ENCODE data around the gene FBRSL1.

FBRSL1 gene

DNA sequence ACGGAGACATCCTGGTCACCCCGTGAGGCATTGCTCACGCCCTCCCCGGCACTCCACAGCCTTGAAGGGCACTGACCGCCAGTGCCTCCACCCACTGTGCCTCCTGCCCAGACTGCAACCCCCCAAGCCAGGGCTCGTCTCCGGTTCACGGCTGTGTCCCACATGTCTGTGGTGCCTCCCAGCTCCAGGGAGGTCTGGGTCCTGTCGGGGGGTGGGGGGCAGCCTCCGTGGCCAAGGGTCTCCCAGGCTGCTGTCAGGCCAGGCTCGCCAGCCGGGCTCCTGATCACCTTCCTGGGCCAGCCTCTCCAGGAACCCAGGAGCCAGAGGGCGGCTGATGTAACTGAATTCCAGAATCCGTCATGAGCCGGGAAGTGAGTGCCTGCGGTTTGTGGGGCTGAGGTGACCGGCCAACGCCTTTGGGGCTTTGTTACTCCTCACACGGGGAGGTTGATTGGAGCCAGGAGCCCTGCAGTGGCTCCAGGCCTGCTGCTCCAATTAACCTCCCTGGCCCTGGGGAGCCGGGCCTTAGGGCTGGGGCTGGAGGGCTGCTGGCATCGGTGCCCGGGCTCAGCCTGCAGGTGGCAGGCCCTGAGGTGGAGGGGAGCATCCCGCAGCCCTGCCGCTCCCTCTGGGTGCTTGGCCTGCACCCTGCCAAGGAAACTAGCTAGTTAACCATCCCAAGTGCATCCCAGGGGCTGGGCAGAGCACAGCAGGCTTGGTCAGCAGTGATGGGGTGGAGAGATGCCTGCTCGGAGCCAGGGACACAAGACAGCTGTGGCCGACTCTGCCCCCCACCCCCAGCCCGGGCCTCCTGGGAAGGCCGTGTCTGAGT, 36.4 kb upstream of the FBRSL1 start:
- H3K4me3 ChIP-seq (ENCODE audit: low read depth in 1 of 5, low read length in 5 of 5) = no peak overlapping the region
- H3K27ac ChIP-seq (ENCODE audit: low read depth, low read length) = no peak overlapping the region
- H3K27me3 ChIP-seq (ENCODE audit: control insufficient read depth in 5 of 5, insufficient read depth in 4 of 5, low read length in 5 of 5) = peaks cover 30 to 60% (median 45%) of the 10 kb centered on the region in 5 donors
- H3K9ac ChIP-seq (ENCODE audit: low read length in 5 of 5) = no peak overlapping the region
- peaks cover 0 to 6% (median 0%) of the 10 kb centered on the region in 5 donors for H3K9me3 ChIP-seq (ENCODE audit: control insufficient read depth in 5 of 5, low read length in 5 of 5)
- no peaks in the 10 kb centered on the region for H3K36me3 ChIP-seq (ENCODE audit: control insufficient read depth in 5 of 5, insufficient read depth in 5 of 5, low read length in 5 of 5)
- H3K4me1 ChIP-seq (ENCODE audit: control insufficient read depth in 5 of 5, insufficient read depth in 5 of 5, low read length in 5 of 5) = peaks cover 0 to 7% (median 0%) of the 10 kb centered on the region in 5 donors

DNA sequence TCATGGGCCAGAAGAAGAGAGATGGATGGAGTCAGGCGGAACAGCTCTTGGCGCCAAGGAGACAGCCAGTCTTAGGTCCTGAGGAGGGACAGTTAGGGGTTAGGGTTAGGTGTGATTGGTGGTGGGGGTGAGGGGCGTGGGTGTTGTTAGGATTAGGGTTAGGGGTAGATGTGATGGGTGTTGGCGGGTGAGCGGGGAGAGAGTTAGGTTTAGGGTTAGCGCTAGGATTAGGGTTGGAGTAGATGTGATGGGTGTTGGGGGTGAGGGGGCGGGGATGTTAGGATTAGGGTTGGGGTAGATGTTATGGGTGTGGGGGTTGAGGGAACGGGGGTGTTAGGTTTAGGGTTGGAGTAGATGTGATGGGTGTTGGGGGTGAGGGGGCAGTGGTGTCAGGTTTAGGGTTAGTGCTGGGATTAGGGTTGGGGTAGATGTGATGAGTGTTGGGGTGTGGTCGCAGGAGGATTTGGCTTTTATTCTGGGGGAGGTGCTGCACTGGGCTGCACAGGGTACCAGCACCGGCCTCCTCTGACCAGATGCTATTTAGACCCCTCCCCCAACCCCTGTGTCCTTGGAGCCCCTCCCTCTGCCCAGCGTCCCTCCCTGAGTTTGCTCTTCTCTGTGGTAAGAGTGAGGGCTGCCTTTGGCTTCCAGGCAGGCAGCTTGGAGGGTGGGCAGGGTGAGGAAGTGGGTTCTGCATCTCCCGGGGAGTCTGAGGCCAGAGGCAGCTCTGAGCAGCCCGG, 35.6 kb upstream of the FBRSL1 start:
- H3K27ac ChIP-seq (ENCODE audit: low read depth, low read length) = no peak overlapping the region
- no peak overlapping the region for H3K9ac ChIP-seq (ENCODE audit: low read length in 5 of 5)
- H3K9me3 ChIP-seq (ENCODE audit: control insufficient read depth in 5 of 5, low read length in 5 of 5) = peaks cover 0 to 6% (median 0%) of the 10 kb centered on the region in 5 donors
- peaks cover 30 to 63% (median 53%) of the 10 kb centered on the region in 5 donors for H3K27me3 ChIP-seq (ENCODE audit: control insufficient read depth in 5 of 5, insufficient read depth in 4 of 5, low read length in 5 of 5)
- H3K36me3 ChIP-seq (ENCODE audit: control insufficient read depth in 5 of 5, insufficient read depth in 5 of 5, low read length in 5 of 5) = no peaks in the 10 kb centered on the region
- no peak overlapping the region for H3K4me3 ChIP-seq (ENCODE audit: low read depth in 1 of 5, low read length in 5 of 5)
- H3K4me1 ChIP-seq (ENCODE audit: control insufficient read depth in 5 of 5, insufficient read depth in 5 of 5, low read length in 5 of 5) = peaks cover 0 to 7% (median 0%) of the 10 kb centered on the region in 5 donors

DNA sequence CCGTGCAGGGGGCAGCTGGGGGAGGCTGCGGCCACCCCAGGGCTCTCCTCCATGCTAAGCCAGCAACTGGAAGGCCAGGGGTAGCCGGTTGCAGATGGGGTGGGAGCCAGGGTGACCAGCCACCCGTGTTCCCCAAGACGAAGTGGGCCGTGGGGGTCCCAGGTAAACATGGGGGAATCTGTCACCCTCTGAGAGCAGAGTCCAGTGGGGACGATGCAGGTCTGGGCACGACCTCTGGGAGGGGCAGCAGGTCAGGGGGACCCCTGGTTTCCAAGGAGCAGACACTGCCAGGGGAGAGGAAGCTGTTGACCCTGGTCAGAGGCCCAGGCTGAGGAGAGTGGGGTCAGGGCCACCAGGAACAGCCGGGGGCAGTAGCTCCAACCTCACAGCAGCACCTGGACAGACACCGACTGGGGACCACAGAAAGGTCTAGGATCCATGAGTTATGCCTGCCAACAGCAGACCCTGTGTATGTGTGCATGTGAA, 35.0 kb upstream of the FBRSL1 start:
- H3K4me1 ChIP-seq (ENCODE audit: control insufficient read depth in 5 of 5, insufficient read depth in 5 of 5, low read length in 5 of 5) = peaks cover 0 to 7% (median 0%) of the 10 kb centered on the region in 5 donors
- H3K27me3 ChIP-seq (ENCODE audit: control insufficient read depth in 5 of 5, insufficient read depth in 4 of 5, low read length in 5 of 5) = peaks cover 30 to 66% (median 52%) of the 10 kb centered on the region in 5 donors
- H3K36me3 ChIP-seq (ENCODE audit: control insufficient read depth in 5 of 5, insufficient read depth in 5 of 5, low read length in 5 of 5) = no peaks in the 10 kb centered on the region
- no peak overlapping the region for H3K4me3 ChIP-seq (ENCODE audit: low read depth in 1 of 5, low read length in 5 of 5)
- no peak overlapping the region for H3K27ac ChIP-seq (ENCODE audit: low read depth, low read length)
- H3K9ac ChIP-seq (ENCODE audit: low read length in 5 of 5) = no peak overlapping the region
- peaks cover 0 to 6% (median 0%) of the 10 kb centered on the region in 5 donors for H3K9me3 ChIP-seq (ENCODE audit: control insufficient read depth in 5 of 5, low read length in 5 of 5)

DNA sequence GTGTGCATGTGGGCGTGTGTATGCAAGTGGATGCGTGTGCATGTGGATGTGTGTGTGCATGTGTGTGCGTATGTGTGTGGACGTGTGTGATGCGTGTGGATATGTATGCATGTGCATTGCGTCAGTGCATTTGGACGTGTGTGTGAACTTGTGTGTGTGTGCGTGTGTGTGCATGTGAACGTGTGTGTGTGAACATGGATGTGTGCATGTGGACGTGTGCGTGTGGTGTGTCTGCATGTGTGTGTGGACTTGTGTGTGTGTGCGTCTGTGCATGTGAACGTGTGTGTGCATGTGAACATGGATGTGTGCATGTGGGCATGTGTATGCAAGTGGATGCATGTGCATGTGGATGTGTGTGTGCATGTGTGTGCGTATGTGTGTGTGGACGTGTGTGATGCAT, 34.4 kb upstream of the FBRSL1 start:
- Histone ChIP-seq H3K36me3 (ENCODE audit: control insufficient read depth in 5 of 5, insufficient read depth in 5 of 5, low read length in 5 of 5) (no peaks in the 10 kb centered on the region), H3K9me3 (ENCODE audit: control insufficient read depth in 5 of 5, low read length in 5 of 5) (peaks cover 0 to 11% (median 0%) of the 10 kb centered on the region in 5 donors), H3K27me3 (ENCODE audit: control insufficient read depth in 5 of 5, insufficient read depth in 4 of 5, low read length in 5 of 5) (peaks cover 26 to 61% (median 48%) of the 10 kb centered on the region in 5 donors), H3K4me1 (ENCODE audit: control insufficient read depth in 5 of 5, insufficient read depth in 5 of 5, low read length in 5 of 5) (peaks cover 0 to 4% (median 0%) of the 10 kb centered on the region in 5 donors), H3K27ac (ENCODE audit: low read depth, low read length) (no peak overlapping the region), H3K9ac (ENCODE audit: low read length in 5 of 5) (no peak overlapping the region), H3K4me3 (ENCODE audit: low read depth in 1 of 5, low read length in 5 of 5) (no peak overlapping the region)

DNA sequence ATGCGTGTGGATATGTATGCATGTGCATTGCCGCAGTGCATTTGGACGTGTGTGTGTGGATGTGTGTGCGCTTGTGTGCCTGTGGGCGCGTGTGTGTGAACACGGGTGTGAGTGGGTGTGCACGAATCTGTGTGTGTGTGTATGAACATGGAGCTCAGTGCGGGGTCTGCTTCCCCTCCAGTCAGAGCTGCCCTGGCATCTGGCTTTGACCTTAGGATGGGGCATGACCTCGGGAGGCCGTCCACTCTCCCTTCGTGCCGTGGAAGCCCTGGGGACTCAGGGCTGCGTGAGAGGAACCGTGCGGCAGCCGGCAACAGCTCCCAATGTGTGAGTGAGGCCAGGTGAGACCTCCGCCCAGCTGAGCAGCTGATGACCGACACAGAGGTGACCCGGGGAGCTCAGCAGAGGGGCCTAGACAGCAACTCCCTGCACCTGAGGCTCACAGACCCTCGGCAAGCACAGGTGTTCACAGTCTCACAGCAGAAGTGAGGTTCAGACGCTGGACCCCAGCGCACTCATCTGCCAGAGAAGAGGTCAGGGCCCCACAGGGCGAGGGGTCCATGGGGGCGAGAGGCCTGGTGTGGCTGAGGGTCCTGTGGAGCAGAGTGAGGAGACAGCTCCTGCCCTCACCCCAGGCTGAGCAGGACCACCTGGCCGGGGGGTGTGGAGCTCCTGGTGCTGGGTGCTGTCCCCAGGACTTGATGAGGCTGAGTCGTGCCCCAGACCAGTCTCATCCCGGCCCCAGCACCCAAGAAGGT, 33.6 kb upstream of the FBRSL1 start:
- H3K27me3 ChIP-seq (ENCODE audit: control insufficient read depth in 5 of 5, insufficient read depth in 4 of 5, low read length in 5 of 5) = peaks cover 21 to 54% (median 44%) of the 10 kb centered on the region in 5 donors
- peaks cover 0 to 13% (median 0%) of the 10 kb centered on the region in 5 donors for H3K9me3 ChIP-seq (ENCODE audit: control insufficient read depth in 5 of 5, low read length in 5 of 5)
- H3K36me3 ChIP-seq (ENCODE audit: control insufficient read depth in 5 of 5, insufficient read depth in 5 of 5, low read length in 5 of 5) = no peaks in the 10 kb centered on the region
- no peak overlapping the region for H3K4me3 ChIP-seq (ENCODE audit: low read depth in 1 of 5, low read length in 5 of 5)
- no peak overlapping the region for H3K27ac ChIP-seq (ENCODE audit: low read depth, low read length)
- no peaks in the 10 kb centered on the region for H3K4me1 ChIP-seq (ENCODE audit: control insufficient read depth in 5 of 5, insufficient read depth in 5 of 5, low read length in 5 of 5)
- H3K9ac ChIP-seq (ENCODE audit: low read length in 5 of 5) = no peak overlapping the region

DNA sequence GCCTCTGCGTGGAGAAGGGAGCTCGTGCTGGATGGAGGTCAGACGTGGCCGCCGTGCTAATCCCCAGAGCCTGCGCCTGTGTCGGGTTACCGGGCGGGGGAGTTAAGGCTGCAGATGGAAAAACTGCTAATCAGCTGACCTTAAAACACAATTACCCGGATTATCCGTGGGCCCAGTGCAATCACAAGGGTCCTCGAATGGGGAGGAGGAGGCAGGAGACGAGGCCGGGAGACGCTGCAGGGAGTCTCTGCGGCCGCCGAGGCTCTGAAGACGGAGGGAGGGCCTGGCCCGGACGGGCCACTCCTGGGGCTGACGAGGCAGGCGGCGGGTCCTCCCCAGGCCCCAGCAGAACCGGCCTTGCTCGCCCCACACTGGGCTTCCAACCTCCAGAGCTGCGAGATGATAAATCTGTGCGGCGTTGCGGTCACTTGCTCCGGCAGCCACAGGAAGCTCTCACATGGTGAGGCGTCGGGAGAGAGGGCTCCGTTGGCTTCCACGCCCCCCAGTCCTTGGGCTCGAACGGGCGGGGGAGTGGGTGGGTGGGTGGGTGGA, 32.9 kb upstream of the FBRSL1 start:
- Histone ChIP-seq H3K9ac (ENCODE audit: low read length in 5 of 5) (no peak overlapping the region), H3K9me3 (ENCODE audit: control insufficient read depth in 5 of 5, low read length in 5 of 5) (peaks cover 0 to 13% (median 0%) of the 10 kb centered on the region in 5 donors), H3K27ac (ENCODE audit: low read depth, low read length) (no peak overlapping the region), H3K4me1 (ENCODE audit: control insufficient read depth in 5 of 5, insufficient read depth in 5 of 5, low read length in 5 of 5) (no peaks in the 10 kb centered on the region), H3K27me3 (ENCODE audit: control insufficient read depth in 5 of 5, insufficient read depth in 4 of 5, low read length in 5 of 5) (peaks cover 16 to 49% (median 42%) of the 10 kb centered on the region in 5 donors), H3K4me3 (ENCODE audit: low read depth in 1 of 5, low read length in 5 of 5) (no peak overlapping the region), H3K36me3 (ENCODE audit: control insufficient read depth in 5 of 5, insufficient read depth in 5 of 5, low read length in 5 of 5) (no peaks in the 10 kb centered on the region)

DNA sequence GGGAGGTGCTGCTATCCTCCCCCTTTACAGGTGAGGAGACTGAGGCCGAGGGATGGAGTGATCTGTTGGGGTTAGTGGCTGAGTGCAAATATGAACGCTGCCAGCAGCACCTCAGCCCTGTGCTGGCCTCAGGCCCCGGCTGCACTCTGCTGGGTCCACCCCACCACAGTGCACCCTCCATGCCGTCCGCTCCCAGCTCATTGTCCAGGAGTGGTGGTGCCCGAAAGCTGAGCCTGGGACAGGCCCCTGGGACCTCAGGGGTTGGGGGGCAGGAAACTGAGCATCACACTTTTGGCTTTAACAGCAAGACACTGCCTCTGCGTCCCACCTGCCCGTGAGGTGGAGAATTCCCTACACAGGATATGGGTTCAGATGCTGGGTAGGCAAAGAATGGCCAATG, 31.5 kb upstream of the FBRSL1 start:
- H3K9me3 ChIP-seq (ENCODE audit: control insufficient read depth in 5 of 5, low read length in 5 of 5) = peaks cover 0 to 17% (median 5%) of the 10 kb centered on the region in 5 donors
- no peak overlapping the region for H3K4me3 ChIP-seq (ENCODE audit: low read depth in 1 of 5, low read length in 5 of 5)
- H3K27ac ChIP-seq (ENCODE audit: low read depth, low read length) = no peak overlapping the region
- H3K27me3 ChIP-seq (ENCODE audit: control insufficient read depth in 5 of 5, insufficient read depth in 4 of 5, low read length in 5 of 5) = peaks cover 10 to 38% (median 33%) of the 10 kb centered on the region in 5 donors
- no peaks in the 10 kb centered on the region for H3K4me1 ChIP-seq (ENCODE audit: control insufficient read depth in 5 of 5, insufficient read depth in 5 of 5, low read length in 5 of 5)
- H3K9ac ChIP-seq (ENCODE audit: low read length in 5 of 5) = no peak overlapping the region
- H3K36me3 ChIP-seq (ENCODE audit: control insufficient read depth in 5 of 5, insufficient read depth in 5 of 5, low read length in 5 of 5) = no peaks in the 10 kb centered on the region

DNA sequence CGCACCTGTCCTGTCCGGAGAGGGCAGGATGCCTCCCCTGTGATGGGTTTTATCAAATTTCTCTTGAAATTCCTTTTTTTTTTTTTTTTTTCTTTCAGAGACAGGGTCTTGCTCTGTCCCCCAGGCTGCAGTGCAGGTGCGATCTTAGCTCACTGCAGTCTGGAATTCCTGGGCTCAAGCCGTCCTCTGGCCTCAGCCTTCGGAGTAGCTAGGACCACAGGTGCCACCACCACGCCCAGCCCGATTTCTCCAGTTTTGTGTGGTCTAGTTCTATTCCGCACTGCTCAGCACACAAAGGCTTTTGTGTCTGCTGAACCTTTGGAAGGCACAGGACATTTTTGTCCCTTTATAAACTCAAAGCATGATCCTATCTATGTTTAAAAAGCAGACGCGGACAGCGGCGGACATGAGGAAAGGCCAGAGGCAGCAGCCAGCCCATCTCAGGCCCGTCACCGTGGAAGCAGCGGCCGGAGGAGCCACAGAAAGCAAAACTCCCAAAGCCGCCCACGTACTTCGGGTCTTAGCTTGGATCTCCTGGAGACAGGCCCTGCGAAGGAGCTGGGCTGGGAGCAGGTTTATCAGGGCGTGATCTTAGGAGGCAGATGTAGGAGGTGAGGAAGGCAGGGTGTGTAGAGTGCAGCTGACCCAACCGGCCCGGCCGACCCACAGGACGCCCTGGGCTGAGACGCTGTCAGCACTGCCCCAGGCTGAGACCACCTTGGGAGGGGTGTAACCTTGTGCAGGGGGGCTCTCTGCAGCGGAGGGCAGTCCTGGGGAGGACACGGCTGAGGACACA, 30.9 kb upstream of the FBRSL1 start:
- no peak overlapping the region for H3K9ac ChIP-seq (ENCODE audit: low read length in 5 of 5)
- no peak overlapping the region for H3K4me3 ChIP-seq (ENCODE audit: low read depth in 1 of 5, low read length in 5 of 5)
- peaks cover 0 to 18% (median 5%) of the 10 kb centered on the region in 5 donors for H3K9me3 ChIP-seq (ENCODE audit: control insufficient read depth in 5 of 5, low read length in 5 of 5)
- no peak overlapping the region for H3K27ac ChIP-seq (ENCODE audit: low read depth, low read length)
- peaks cover 6 to 36% (median 30%) of the 10 kb centered on the region in 5 donors for H3K27me3 ChIP-seq (ENCODE audit: control insufficient read depth in 5 of 5, insufficient read depth in 4 of 5, low read length in 5 of 5)
- H3K4me1 ChIP-seq (ENCODE audit: control insufficient read depth in 5 of 5, insufficient read depth in 5 of 5, low read length in 5 of 5) = no peaks in the 10 kb centered on the region
- H3K36me3 ChIP-seq (ENCODE audit: control insufficient read depth in 5 of 5, insufficient read depth in 5 of 5, low read length in 5 of 5) = no peaks in the 10 kb centered on the region

DNA sequence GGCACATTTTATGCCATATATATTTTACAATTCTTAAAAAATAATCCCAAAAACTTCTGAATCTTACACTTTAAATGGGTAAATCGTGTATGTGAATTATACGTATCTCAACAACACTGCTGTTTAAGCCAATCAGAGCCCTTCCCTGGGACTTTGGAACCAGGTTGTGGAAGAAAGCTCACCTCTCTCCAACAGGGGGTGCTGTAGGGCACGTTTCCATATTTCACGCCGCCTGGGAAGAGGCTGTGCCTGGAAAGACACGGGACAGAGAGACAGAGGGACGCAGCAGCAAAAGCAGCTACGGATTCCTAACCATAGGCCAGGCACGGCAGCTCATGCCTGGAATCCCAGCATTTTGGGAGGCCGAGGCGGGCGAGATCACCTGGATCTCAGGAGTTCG, 29.4 kb upstream of the FBRSL1 start:
- Histone ChIP-seq H3K27ac (ENCODE audit: low read depth, low read length) (no peak overlapping the region), H3K4me3 (ENCODE audit: low read depth in 1 of 5, low read length in 5 of 5) (no peak overlapping the region), H3K36me3 (ENCODE audit: control insufficient read depth in 5 of 5, insufficient read depth in 5 of 5, low read length in 5 of 5) (no peaks in the 10 kb centered on the region), H3K9ac (ENCODE audit: low read length in 5 of 5) (no peak overlapping the region), H3K4me1 (ENCODE audit: control insufficient read depth in 5 of 5, insufficient read depth in 5 of 5, low read length in 5 of 5) (no peaks in the 10 kb centered on the region), H3K27me3 (ENCODE audit: control insufficient read depth in 5 of 5, insufficient read depth in 4 of 5, low read length in 5 of 5) (peaks cover 6 to 32% (median 30%) of the 10 kb centered on the region in 5 donors), H3K9me3 (ENCODE audit: control insufficient read depth in 5 of 5, low read length in 5 of 5) (peaks cover 0 to 15% (median 5%) of the 10 kb centered on the region in 5 donors)
